ENCODE data around the gene CD200. TPM values are rescaled to one million over a fixed set of nuclear protein-coding genes. Genes with fewer than 3 reads are reported as not detected.

The CD200 gene, protein sequence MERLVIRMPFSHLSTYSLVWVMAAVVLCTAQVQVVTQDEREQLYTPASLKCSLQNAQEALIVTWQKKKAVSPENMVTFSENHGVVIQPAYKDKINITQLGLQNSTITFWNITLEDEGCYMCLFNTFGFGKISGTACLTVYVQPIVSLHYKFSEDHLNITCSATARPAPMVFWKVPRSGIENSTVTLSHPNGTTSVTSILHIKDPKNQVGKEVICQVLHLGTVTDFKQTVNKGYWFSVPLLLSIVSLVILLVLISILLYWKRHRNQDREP
- total RNA-seq (2022) (0.44 TPM in 1 of 2 replicates, not detected in the other), Bru-seq, nascent RNA (percentile 17 among the genes with signal in this experiment), BruChase-seq, experiment 1, labeled RNA remaining after a 6-hour chase (percentile 31 among the genes with signal in this experiment), BruChase-seq, experiment 2, labeled RNA remaining after a 2-hour chase (percentile 31 among the genes with signal in this experiment)
- long read RNA-seq = 0 reads

DNA sequence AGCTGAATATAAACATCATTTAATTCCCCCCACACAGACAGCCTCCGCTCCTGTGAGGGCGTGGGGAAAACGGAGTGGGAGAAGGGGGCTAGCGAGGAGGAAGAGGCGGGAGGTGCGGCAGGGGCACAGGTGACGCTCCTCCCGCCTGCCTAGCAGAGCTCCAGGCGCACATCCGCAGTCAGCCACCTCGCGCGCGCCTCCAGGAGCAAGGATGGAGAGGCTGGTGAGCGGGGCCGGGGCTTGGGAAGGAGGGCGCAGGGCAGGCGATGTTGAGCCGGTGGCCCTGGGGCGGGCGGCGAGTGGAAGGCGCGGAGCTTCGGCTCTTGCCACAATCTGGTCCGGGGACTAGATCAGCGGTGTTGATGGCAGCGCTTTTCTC, at the start of gene CD200:
TSS of gene CD200 (plus strand) at position 155 of the 379 bp plus-strand sequence. CDS start at position 212, 57 bp downstream.
- ChIA-PET POLR2A (interaction anchor here (0.6 to 0.7 kb wide), 2 partner anchors 19 to 37 kb away, joined by 3 read pairs; no protein-coding TSS in a partner anchor), CTCF (interaction anchor here (0.6 to 2.4 kb wide), 14 partner anchors 10 to 668 kb away, joined by 3 to 13 read pairs (median 4); partner anchors contain the start of gene SLC9C1)
- intact Hi-C loops (cut with micrococcal nuclease) = no loop called here
- DNase-seq (ENCODE audit: unreplicated experiment) = peak; percentile 13
- Mint-ChIP-seq H3K4me1 (ENCODE audit: insufficient read depth, unreplicated experiment) (no peaks in the 10 kb centered on the region), H3K27ac (ENCODE audit: low read depth, unreplicated experiment) (no peak within 1 kb of the TSS), H3K4me3 (ENCODE audit: unreplicated experiment) (peak within 1 kb of the TSS; percentile 73), H3K36me3 (ENCODE audit: insufficient read depth, unreplicated experiment) (no peaks in the 10 kb centered on the region), H3K9me3 (ENCODE audit: unreplicated experiment) (no peaks in the 10 kb centered on the region), H3K27me3 (ENCODE audit: insufficient read depth, unreplicated experiment) (no peaks in the 10 kb centered on the region)
- TF ChIP-seq, protein P1, sequence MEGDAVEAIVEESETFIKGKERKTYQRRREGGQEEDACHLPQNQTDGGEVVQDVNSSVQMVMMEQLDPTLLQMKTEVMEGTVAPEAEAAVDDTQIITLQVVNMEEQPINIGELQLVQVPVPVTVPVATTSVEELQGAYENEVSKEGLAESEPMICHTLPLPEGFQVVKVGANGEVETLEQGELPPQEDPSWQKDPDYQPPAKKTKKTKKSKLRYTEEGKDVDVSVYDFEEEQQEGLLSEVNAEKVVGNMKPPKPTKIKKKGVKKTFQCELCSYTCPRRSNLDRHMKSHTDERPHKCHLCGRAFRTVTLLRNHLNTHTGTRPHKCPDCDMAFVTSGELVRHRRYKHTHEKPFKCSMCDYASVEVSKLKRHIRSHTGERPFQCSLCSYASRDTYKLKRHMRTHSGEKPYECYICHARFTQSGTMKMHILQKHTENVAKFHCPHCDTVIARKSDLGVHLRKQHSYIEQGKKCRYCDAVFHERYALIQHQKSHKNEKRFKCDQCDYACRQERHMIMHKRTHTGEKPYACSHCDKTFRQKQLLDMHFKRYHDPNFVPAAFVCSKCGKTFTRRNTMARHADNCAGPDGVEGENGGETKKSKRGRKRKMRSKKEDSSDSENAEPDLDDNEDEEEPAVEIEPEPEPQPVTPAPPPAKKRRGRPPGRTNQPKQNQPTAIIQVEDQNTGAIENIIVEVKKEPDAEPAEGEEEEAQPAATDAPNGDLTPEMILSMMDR (IDR thresholded peaks at IDR 0.05; ENCODE audit: unreplicated experiment) = no peak
- BruUV-seq (replicated peaks) = no TSS peak

DNA sequence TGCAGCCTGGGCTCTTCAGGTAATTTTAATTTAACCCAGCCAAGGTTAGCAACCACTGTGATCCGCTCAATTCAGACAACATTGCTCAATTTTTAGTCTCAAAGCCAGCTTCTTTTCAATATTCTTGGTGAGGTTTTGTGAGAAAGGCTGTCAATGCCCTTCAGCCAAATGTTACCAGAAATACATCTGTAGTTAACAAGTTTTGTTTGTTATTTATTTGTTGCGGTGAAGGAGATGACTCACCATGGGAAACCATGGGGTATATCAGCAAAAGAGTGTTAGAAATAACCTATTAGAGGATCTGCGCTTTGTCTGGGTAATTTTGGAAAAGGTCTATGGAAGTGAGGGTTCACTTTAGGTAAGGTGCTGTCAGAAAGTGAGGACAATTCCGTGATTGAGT, 43.9 kb upstream of the CD200 start:
- ChIA-PET CTCF (interaction anchor here (0.7 to 3.1 kb wide), 5 partner anchors 89 to 232 kb away, joined by 3 to 17 read pairs (median 4); no protein-coding TSS in a partner anchor), POLR2A (no interaction called here)
- Mint-ChIP-seq H3K9me3 (ENCODE audit: unreplicated experiment) (peaks cover 7% of the 10 kb centered on the region), H3K36me3 (ENCODE audit: insufficient read depth, unreplicated experiment) (no peaks in the 10 kb centered on the region), H3K4me1 (ENCODE audit: insufficient read depth, unreplicated experiment) (peaks cover 11% of the 10 kb centered on the region), H3K27ac (ENCODE audit: low read depth, unreplicated experiment) (no peak overlapping the region), H3K4me3 (ENCODE audit: unreplicated experiment) (no peak overlapping the region), H3K27me3 (ENCODE audit: insufficient read depth, unreplicated experiment) (no peaks in the 10 kb centered on the region)
- TF ChIP-seq, protein P1 (IDR thresholded peaks at IDR 0.05; ENCODE audit: unreplicated experiment) = no peak
- DNase-seq (ENCODE audit: unreplicated experiment) = no peak
- intact Hi-C loops (cut with micrococcal nuclease) = no loop called here
- BruUV-seq (replicated peaks) = no TSS peak

DNA sequence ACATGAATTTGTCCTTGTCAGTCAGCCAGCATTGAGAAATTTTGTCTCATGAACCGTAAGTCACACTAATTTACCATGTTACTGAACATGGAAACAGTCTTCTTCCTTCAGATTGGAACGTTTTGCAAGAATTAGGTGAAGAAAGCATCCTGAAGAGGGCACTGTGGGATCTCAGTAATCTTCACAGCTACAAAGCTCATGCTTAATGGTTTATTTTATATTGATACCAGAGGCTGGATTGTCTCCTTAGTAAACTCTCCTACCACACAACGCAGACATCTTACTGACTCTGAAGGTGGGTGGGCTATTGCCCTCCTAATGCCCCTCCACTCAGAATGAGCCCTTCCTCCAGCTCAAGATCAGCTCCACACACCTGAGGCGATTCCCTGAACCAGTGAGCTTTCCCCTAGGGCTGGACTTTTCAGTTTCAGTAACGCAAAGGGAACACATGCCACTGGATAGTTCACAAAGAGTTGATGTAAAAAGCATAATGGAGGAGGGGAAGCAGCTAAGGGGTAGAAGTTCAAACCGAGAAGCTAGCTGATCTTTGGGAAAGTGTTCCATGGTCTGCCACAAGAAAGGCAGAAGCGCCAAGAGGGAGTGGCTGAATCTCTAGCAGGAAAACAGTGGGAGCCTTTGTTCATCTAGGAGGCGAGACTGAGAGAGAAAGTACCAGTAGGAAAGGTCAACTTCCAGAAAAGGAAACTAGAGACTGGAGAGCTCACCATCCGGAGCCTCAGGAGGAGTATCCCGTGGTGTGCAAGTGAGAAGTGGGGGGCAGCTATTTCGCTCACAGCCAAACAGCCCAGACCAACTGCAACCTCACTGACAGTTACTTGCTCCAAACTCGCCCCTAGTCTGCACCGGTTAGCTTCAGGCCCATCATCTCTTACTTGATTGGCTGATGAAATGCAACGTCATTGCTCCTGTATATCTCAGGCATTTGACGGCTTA, 39.3 kb upstream of the CD200 start, which contains the start of gene SLC9C1:
TSS of gene SLC9C1 (minus strand) at position 849 of the 954 bp plus-strand sequence. CDS start 7,425 bp downstream, outside the sequence.
- H3K36me3 Mint-ChIP-seq (ENCODE audit: insufficient read depth, unreplicated experiment) = no peaks in the 10 kb centered on the region
- H3K27me3 Mint-ChIP-seq (ENCODE audit: insufficient read depth, unreplicated experiment) = no peaks in the 10 kb centered on the region
- peak within 1 kb of the TSS; percentile 60 for H3K4me3 Mint-ChIP-seq (ENCODE audit: unreplicated experiment)
- no TSS peak for BruUV-seq (replicated peaks)
- intact Hi-C loops (cut with micrococcal nuclease) = loop anchor here (1.0 kb wide), 6 partner anchors 34 to 238 kb away; no protein-coding TSS in a partner anchor
- H3K27ac Mint-ChIP-seq (ENCODE audit: low read depth, unreplicated experiment) = peak within 1 kb of the TSS; percentile 88
- peaks cover 7% of the 10 kb centered on the region for H3K9me3 Mint-ChIP-seq (ENCODE audit: unreplicated experiment)
- DNase-seq (ENCODE audit: unreplicated experiment) = peak; percentile 84
- CTCF ChIA-PET = interaction anchor here (0.6 to 7.1 kb wide), 58 partner anchors 9 to 576 kb away, joined by 3 to 98 read pairs (median 5); partner anchors contain the start of gene CD200
- peaks cover 16% of the 10 kb centered on the region for H3K4me1 Mint-ChIP-seq (ENCODE audit: insufficient read depth, unreplicated experiment)
- TF ChIP-seq, protein P1 (IDR thresholded peaks at IDR 0.05; ENCODE audit: unreplicated experiment) = peak; percentile 56
- POLR2A ChIA-PET = interaction anchor here (0.6 to 3.1 kb wide), 17 partner anchors 9 to 503 kb away, joined by 3 to 23 read pairs (median 4); partner anchors contain the start of genes ATG3 and SLC35A5

Data from MCF 10A (cell line).